HG02642 (cell line): ENCODE results near the gene S100A6.

Experiments used
- ATAC-seq: cut with Tn5 transposase; IDR thresholded peaks from one replicate; pipeline ENCODE4 v1.9.1; 2021; ENCODE audit warnings: mild to moderate bottlenecking; ENCODE audit not compliant: unreplicated experiment, poor library complexity

S100A6 gene

GRCh38 chr1:153509036-153509435 lies 26.8 kb downstream of the S100A6 start:
- no peak for ATAC-seq

- ATAC-seq: no peak
Observed at GRCh38 chr1:153507926-153508583, 27.7 kb downstream of the S100A6 start.

- no peak for ATAC-seq
Observed at GRCh38 chr1:153506831-153507413, 28.9 kb downstream of the S100A6 start.

- no peak for ATAC-seq
Observed at GRCh38 chr1:153506386-153506785, 29.4 kb downstream of the S100A6 start.

- no peak for ATAC-seq
Observed at GRCh38 chr1:153505576-153505975, 30.2 kb downstream of the S100A6 start.

- no peak for ATAC-seq
Observed at GRCh38 chr1:153503766-153504165, 32.0 kb downstream of the S100A6 start.

- no peak for ATAC-seq
Observed at GRCh38 chr1:153498746-153499145, 37.0 kb downstream of the S100A6 start.

GRCh38 chr1:153495536-153495935 lies 40.3 kb downstream of the S100A6 start:
- no peak for ATAC-seq

- no peak for ATAC-seq
Observed at GRCh38 chr1:153494976-153495535, 40.7 kb downstream of the S100A6 start.

GRCh38 chr1:153493343-153493960 lies 42.3 kb downstream of the S100A6 start:
- ATAC-seq: no peak

GRCh38 chr1:153490272-153491051 lies 45.3 kb downstream of the S100A6 start:
- no peak for ATAC-seq

- ATAC-seq: no peak
Observed at GRCh38 chr1:153488731-153489130, 47.1 kb downstream of the S100A6 start.

- ATAC-seq: no peak
Observed at GRCh38 chr1:153487707-153488106, 48.1 kb downstream of the S100A6 start.

GRCh38 chr1:153485863-153486262 lies 49.9 kb downstream of the S100A6 start:
- ATAC-seq: no peak
